Esophagus squamous epithelium (tissue), 5 donors: ENCODE data around the gene ARF5. TPM values are rescaled to one million over a fixed set of nuclear protein-coding genes. Genes with fewer than 3 reads are reported as not detected.

Experiments used
- DNase-seq: peaks from one replicate; lab custom pipeline; 2025; lab: John Stamatoyannopoulos, UW
- H3K27ac ChIP-seq, 4 donors: fragments of 200-600 bp; sonication (generic); one replicate each; pipeline ENCODE4 v1.5.1; 2016 to 2019; ENCODE audit warnings: mild to moderate bottlenecking in 1 of 4
- H3K27me3 ChIP-seq, 4 donors: fragments of 200-600 bp; sonication (generic); 1 replicate in 3 of 4; 2 replicates in 1 of 4; pipeline versions ENCODE4 v1.5.1 to v1.6.0; 2017 to 2021; ENCODE audit warnings: antibody characterized with exemption in 1 of 4
- H3K36me3 ChIP-seq, 3 donors: fragments of 200-600 bp; sonication (generic); one replicate each; pipeline ENCODE4 v1.5.1; 2016 to 2019
- H3K4me1 ChIP-seq, 3 donors: fragments of 200-600 bp; sonication (generic); one replicate each; pipeline ENCODE4 v1.5.1; 2017 to 2019
- H3K4me3 ChIP-seq, 4 donors: fragments of 200-600 bp; sonication (generic); 1 replicate in 3 of 4; 2 replicates in 1 of 4; pipeline ENCODE4 v1.5.1; 2016 to 2019; ENCODE audit warnings: mild to moderate bottlenecking in 2 of 4, moderate library complexity in 1 of 4
- H3K9me3 ChIP-seq, 3 donors: fragments of 200-600 bp; sonication (generic); one replicate each; pipeline ENCODE4 v1.5.1; 2016 to 2019
- POLR2A ChIP-seq, 4 donors: fragments of 450-650 bp; IDR thresholded peaks; one replicate each; pipeline ENCODE4 v1.6.1; 2017; ENCODE audit warnings: antibody characterized with exemption in 4 of 4, mild to moderate bottlenecking in 4 of 4, moderate library complexity in 3 of 4
- WGBS, 2 donors: methylation state at CpG; one replicate each; pipeline ENCODE4 v1.1.5; 2018; 5-methylcytosine and 5-hydroxymethylcytosine counted together
- intact Hi-C: fragments of 100-400 bp; cut with DNase I; formaldehyde crosslinking; loops from one replicate; pipeline ENCODE4 v1.15.0; 2022
- total RNA-seq, 4 donors: library from RNA; depleted of rRNA; stranded (reverse); fragments of >200 nt; gene quantifications; one replicate each; pipeline ENCODE4 v1.1.0, GENCODE V29; 2016
- TF ChIP-seq, protein P1 (sequence below), 6 experiments: fragments of 450-650 bp in 4 of 6; fragments of 200-600 bp in 2 of 6; sonication (generic) in 2 of 6; IDR thresholded peaks; one replicate each; pipeline ENCODE4 v1.5.1; 2016 to 2019; ENCODE audit warnings: antibody characterized with exemption in 6 of 6, mild to moderate bottlenecking in 4 of 6, moderate library complexity in 4 of 6
- donor health status: DM: yes; HTN: yes; CAD: no.

Gene ARF5
- total RNA-seq, 4 donors from 2014 or later = 169 to 260 (median 209) TPM

DNA sequence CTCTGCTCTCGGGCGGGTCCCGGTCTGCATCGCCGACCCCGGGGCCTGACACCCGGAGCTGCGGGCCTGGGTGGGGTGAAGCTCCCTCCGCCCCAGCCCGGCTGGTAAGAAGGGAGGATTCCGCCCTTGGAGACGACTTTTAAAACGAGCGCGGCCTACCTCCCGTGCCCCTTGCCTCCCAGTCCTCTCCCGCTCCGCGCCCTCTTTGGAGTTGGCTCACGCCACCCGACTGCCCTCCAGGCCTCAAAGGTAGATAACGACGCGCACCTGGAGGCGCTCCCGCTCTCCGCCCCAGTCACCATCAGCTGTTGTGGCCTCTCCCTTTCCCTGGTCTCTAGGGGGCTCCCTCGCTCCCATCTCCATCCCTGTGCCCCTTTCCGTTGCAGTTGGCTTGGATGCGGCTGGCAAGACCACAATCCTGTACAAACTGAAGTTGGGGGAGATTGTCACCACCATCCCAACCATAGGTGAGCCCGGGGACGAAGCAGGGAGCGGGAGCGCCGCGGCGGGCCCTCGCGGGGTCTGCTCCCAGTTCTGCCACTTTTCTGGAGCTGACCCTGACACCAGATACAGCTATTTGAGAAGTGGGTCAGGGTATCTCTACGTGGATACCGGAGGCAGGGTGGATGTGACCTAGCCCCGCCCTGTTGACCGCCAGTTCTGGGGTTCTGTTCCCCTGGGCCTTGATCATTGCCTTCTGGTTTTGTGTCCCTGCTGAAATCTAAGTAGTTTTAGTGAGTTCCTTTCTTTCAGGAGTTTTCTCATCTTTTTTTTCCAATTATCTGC, 679 bp downstream of the ARF5 start:
- H3K27me3 ChIP-seq = no peaks in the 10 kb centered on the region
- intact Hi-C loops = no loop called here
- 20 to 33% methylated on average over 4 to 8 of the region's 43 CpGs for WGBS, 2 donors

DNA sequence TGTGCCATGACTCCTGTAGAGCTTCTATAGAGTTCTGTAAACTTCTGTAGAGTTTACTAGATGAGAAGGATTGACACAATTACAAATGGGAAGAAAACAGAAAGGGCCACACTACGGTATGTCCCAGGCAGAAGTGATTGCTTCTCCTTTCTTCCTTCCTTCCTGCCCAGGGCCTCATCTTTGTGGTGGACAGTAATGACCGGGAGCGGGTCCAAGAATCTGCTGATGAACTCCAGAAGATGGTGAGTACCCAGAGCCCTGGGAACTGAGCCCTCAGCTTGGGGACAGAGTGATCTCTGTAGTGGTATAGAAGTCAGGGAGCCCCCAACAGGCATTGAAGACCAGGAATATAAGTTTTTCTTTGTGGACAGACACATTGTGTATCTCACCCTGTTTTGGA, 1.7 kb downstream of the ARF5 start:
- TF ChIP-seq, protein P1, sequence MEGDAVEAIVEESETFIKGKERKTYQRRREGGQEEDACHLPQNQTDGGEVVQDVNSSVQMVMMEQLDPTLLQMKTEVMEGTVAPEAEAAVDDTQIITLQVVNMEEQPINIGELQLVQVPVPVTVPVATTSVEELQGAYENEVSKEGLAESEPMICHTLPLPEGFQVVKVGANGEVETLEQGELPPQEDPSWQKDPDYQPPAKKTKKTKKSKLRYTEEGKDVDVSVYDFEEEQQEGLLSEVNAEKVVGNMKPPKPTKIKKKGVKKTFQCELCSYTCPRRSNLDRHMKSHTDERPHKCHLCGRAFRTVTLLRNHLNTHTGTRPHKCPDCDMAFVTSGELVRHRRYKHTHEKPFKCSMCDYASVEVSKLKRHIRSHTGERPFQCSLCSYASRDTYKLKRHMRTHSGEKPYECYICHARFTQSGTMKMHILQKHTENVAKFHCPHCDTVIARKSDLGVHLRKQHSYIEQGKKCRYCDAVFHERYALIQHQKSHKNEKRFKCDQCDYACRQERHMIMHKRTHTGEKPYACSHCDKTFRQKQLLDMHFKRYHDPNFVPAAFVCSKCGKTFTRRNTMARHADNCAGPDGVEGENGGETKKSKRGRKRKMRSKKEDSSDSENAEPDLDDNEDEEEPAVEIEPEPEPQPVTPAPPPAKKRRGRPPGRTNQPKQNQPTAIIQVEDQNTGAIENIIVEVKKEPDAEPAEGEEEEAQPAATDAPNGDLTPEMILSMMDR (IDR thresholded peaks at IDR 0.05) = no peak
- TF ChIP-seq POLR2A (IDR thresholded peaks at IDR 0.05) = no peak
- H3K9me3 ChIP-seq = no peaks in the 10 kb centered on the region
- H3K4me1 ChIP-seq = peaks cover 9 to 37% (median 13%) of the 10 kb centered on the region in 3 donors
- no peaks in the 10 kb centered on the region for H3K27me3 ChIP-seq
- intact Hi-C loops = loop anchor here (10.0 kb wide), 1 partner anchor 55 kb away; no protein-coding TSS in a partner anchor
- WGBS, 2 donors = 73 to 90% methylated on average over 3 of the region's 3 CpGs
- H3K27ac ChIP-seq = no peak overlapping the region
- no peak for DNase-seq
- H3K36me3 ChIP-seq = peaks cover 10 to 35% (median 11%) of the 10 kb centered on the region in 3 donors
- no peak overlapping the region for H3K4me3 ChIP-seq

More for the DNA sequence above, 679 bp downstream of the ARF5 start:
- Histone ChIP-seq H3K4me1 (peaks cover 18 to 47% (median 23%) of the 10 kb centered on the region in 3 donors), H3K9me3 (no peaks in the 10 kb centered on the region), H3K36me3 (peaks cover 10 to 35% (median 11%) of the 10 kb centered on the region in 3 donors), H3K27ac (peak overlapping the region; percentile 91 to 96 (median 95)), H3K4me3 (peak overlapping the region; percentile 71 to 98 (median 92))
- no peak for DNase-seq
- TF ChIP-seq, protein P1 (IDR thresholded peaks at IDR 0.05) = peak in 2 of 6 experiments; percentile 13 to 16
- TF ChIP-seq POLR2A (IDR thresholded peaks at IDR 0.05) = no peak

DNA sequence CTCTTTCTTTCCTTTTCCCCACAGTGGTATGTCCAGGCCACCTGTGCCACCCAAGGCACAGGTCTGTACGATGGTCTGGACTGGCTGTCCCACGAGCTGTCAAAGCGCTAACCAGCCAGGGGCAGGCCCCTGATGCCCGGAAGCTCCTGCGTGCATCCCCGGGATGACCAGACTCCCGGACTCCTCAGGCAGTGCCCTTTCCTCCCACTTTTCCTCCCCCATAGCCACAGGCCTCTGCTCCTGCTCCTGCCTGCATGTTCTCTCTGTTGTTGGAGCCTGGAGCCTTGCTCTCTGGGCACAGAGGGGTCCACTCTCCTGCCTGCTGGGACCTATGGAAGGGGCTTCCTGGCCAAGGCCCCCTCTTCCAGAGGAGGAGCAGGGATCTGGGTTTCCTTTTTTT, 3.0 kb downstream of the ARF5 start:
- intact Hi-C loops = loop anchor here (10.0 kb wide), 1 partner anchor 54 kb away; no protein-coding TSS in a partner anchor
- 98% methylated on average over 5 of the region's 7 CpGs; no CpG with 5 or more reads in 1 of the 2 donors for WGBS, 2 donors
- Histone ChIP-seq H3K9me3 (no peaks in the 10 kb centered on the region), H3K4me3 (no peak overlapping the region), H3K27ac (no peak overlapping the region), H3K27me3 (no peaks in the 10 kb centered on the region), H3K36me3 (peaks cover 10 to 35% (median 11%) of the 10 kb centered on the region in 3 donors), H3K4me1 (peaks cover 9 to 27% (median 13%) of the 10 kb centered on the region in 3 donors)
- no peak for TF ChIP-seq POLR2A (IDR thresholded peaks at IDR 0.05)
- TF ChIP-seq, protein P1 (IDR thresholded peaks at IDR 0.05) = no peak
- DNase-seq = no peak

DNA sequence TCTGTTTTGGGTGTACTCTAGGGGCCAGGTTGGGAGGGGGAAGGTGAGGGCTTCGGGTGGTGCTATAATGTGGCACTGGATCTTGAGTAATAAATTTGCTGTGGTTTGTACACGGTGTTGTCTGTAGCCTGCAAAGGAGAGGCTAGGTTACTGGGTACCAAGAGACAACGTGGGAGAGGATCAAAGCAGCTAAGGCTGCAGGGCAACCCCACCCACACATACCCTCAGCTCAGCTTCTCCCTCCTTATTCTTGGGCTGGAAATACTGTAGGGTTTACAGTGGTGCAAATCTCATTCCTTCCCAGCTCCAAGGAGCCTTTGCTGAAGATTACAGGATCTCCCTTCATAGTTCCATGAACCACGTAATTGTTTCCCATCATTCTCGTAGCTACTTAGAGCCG, 3.4 kb downstream of the ARF5 start:
- intact Hi-C loops = loop anchor here (10.0 kb wide), 1 partner anchor 53 kb away; no protein-coding TSS in a partner anchor
- Histone ChIP-seq H3K27me3 (no peaks in the 10 kb centered on the region), H3K4me3 (no peak overlapping the region), H3K36me3 (peaks cover 10 to 35% (median 11%) of the 10 kb centered on the region in 3 donors), H3K4me1 (peaks cover 9 to 27% (median 13%) of the 10 kb centered on the region in 3 donors), H3K27ac (no peak overlapping the region), H3K9me3 (no peaks in the 10 kb centered on the region)
- 77 to 80% methylated on average over 6 of the region's 6 CpGs for WGBS, 2 donors
- DNase-seq = no peak
- TF ChIP-seq POLR2A (IDR thresholded peaks at IDR 0.05) = no peak
- TF ChIP-seq, protein P1 (IDR thresholded peaks at IDR 0.05) = no peak

- no peaks in the 10 kb centered on the region for H3K27me3 ChIP-seq
- TF ChIP-seq POLR2A (IDR thresholded peaks at IDR 0.05) = no peak
- TF ChIP-seq, protein P1 (IDR thresholded peaks at IDR 0.05) = no peak
- H3K4me3 ChIP-seq = no peak overlapping the region
- intact Hi-C loops = loop anchor here (10.0 kb wide), 1 partner anchor 52 kb away; no protein-coding TSS in a partner anchor
- DNase-seq = no peak
- H3K36me3 ChIP-seq = peaks cover 10 to 35% (median 11%) of the 10 kb centered on the region in 3 donors
- WGBS, 2 donors = 71 to 72% methylated on average over 4 of the region's 4 CpGs
- H3K27ac ChIP-seq = no peak overlapping the region
- peaks cover 9 to 22% (median 13%) of the 10 kb centered on the region in 3 donors for H3K4me1 ChIP-seq
- H3K9me3 ChIP-seq = no peaks in the 10 kb centered on the region
Observed at GRCh38 chr7:127592550-127592949, 4.3 kb downstream of the ARF5 start.
